Measurements from ENCODE around the gene ZFR. TPM values are rescaled to one million over a fixed set of nuclear protein-coding genes. Genes with fewer than 3 reads are reported as not detected.

ZFR gene
- total RNA-seq, 1 donor from 2014 or later, result 64.3 TPM

GRCh38 chr5:32419791-32420190 lies 24.7 kb downstream of the ZFR start:
- Mint-ChIP-seq H3K9me3 (no peaks in the 10 kb centered on the region), H3K27me3 (no peaks in the 10 kb centered on the region), H3K4me3 (no peak overlapping the region), H3K36me3 (ENCODE audit: low read depth) (peaks cover 54% of the 10 kb centered on the region), H3K27ac (no peak overlapping the region), H3K4me1 (peaks cover 27% of the 10 kb centered on the region)
- TF ChIP-seq CTCF (IDR thresholded peaks at IDR 0.05), result no peak
- CTCF ChIA-PET, result interaction anchor here (1.8 kb wide), 1 partner anchor 170 kb away, joined by 7 read pairs; no protein-coding TSS in a partner anchor
- intact Hi-C loops (cut with micrococcal nuclease), result loop anchor here (5.0 to 10.0 kb wide), 2 partner anchors 175 to 193 kb away; no protein-coding TSS in a partner anchor
- POLR2A ChIA-PET, result interaction anchor here (0.6 kb wide), 1 partner anchor 154 kb away, joined by 3 read pairs; no protein-coding TSS in a partner anchor
- DNase-seq (no peak), ATAC-seq (ENCODE audit: low read depth) (no peak)

GRCh38 chr5:32413466-32414263 lies 30.9 kb downstream of the ZFR start:
- H3K27me3 Mint-ChIP-seq, result no peaks in the 10 kb centered on the region
- DNase-seq, result no peak
- POLR2A ChIA-PET, result no interaction called here
- peaks cover 10% of the 10 kb centered on the region for H3K4me1 Mint-ChIP-seq
- CTCF ChIA-PET, result interaction anchor here (1.2 kb wide), 1 partner anchor 176 kb away, joined by 3 read pairs; no protein-coding TSS in a partner anchor
- intact Hi-C loops (cut with micrococcal nuclease), result loop anchor here (10.0 kb wide), 1 partner anchor 181 kb away; no protein-coding TSS in a partner anchor
- H3K9me3 Mint-ChIP-seq, result no peaks in the 10 kb centered on the region
- ATAC-seq (ENCODE audit: low read depth), result no peak
- no peak overlapping the region for H3K4me3 Mint-ChIP-seq
- TF ChIP-seq CTCF (IDR thresholded peaks at IDR 0.05), result no peak
- peaks cover 75% of the 10 kb centered on the region for H3K36me3 Mint-ChIP-seq (ENCODE audit: low read depth)
- no peak overlapping the region for H3K27ac Mint-ChIP-seq

- peaks cover 77% of the 10 kb centered on the region for H3K36me3 Mint-ChIP-seq (ENCODE audit: low read depth)
- DNase-seq (no peak), ATAC-seq (ENCODE audit: low read depth) (no peak)
- no peak overlapping the region for H3K27ac Mint-ChIP-seq
- no peak overlapping the region for H3K4me3 Mint-ChIP-seq
- intact Hi-C loops (cut with micrococcal nuclease), result loop anchor here (2.0 to 10.0 kb wide), 2 partner anchors 14 to 184 kb away; no protein-coding TSS in a partner anchor
- ChIA-PET CTCF (interaction anchor here (2.2 kb wide), 1 partner anchor 179 kb away, joined by 10 read pairs; no protein-coding TSS in a partner anchor), POLR2A (no interaction called here)
- H3K9me3 Mint-ChIP-seq, result no peaks in the 10 kb centered on the region
- H3K4me1 Mint-ChIP-seq, result peaks cover 10% of the 10 kb centered on the region
- no peaks in the 10 kb centered on the region for H3K27me3 Mint-ChIP-seq
- no peak for TF ChIP-seq CTCF (IDR thresholded peaks at IDR 0.05)
Observed at GRCh38 chr5:32410630-32411029, 33.9 kb downstream of the ZFR start.

GRCh38 chr5:32406650-32407049 lies 37.9 kb downstream of the ZFR start:
- ATAC-seq (ENCODE audit: low read depth), result no peak
- CTCF ChIA-PET, result no interaction called here
- H3K9me3 Mint-ChIP-seq, result no peaks in the 10 kb centered on the region
- no peak overlapping the region for H3K4me3 Mint-ChIP-seq
- no peak for DNase-seq
- POLR2A ChIA-PET, result interaction anchor here (0.6 kb wide), 1 partner anchor 26 kb away, joined by 3 read pairs; no protein-coding TSS in a partner anchor
- H3K4me1 Mint-ChIP-seq, result peaks cover 2% of the 10 kb centered on the region
- peaks cover 84% of the 10 kb centered on the region for H3K36me3 Mint-ChIP-seq (ENCODE audit: low read depth)
- intact Hi-C loops (cut with micrococcal nuclease), result no loop called here
- no peak for TF ChIP-seq CTCF (IDR thresholded peaks at IDR 0.05)
- H3K27ac Mint-ChIP-seq, result no peak overlapping the region
- no peaks in the 10 kb centered on the region for H3K27me3 Mint-ChIP-seq

GRCh38 chr5:32405507-32405906 lies 39.0 kb downstream of the ZFR start:
- POLR2A ChIA-PET, result no interaction called here
- CTCF ChIA-PET, result no interaction called here
- Mint-ChIP-seq H3K4me1 (no peaks in the 10 kb centered on the region), H3K4me3 (no peak overlapping the region), H3K36me3 (ENCODE audit: low read depth) (peaks cover 87% of the 10 kb centered on the region), H3K27ac (no peak overlapping the region), H3K9me3 (no peaks in the 10 kb centered on the region), H3K27me3 (no peaks in the 10 kb centered on the region)
- TF ChIP-seq CTCF (IDR thresholded peaks at IDR 0.05), result no peak
- ATAC-seq (ENCODE audit: low read depth) (no peak), DNase-seq (no peak)
- intact Hi-C loops (cut with micrococcal nuclease), result no loop called here
